SIG-M5 (cell line): ENCODE results near the gene LRRC17.

Experiments
- DNase-seq: peaks from one replicate; lab custom pipeline; 2025; lab: John Stamatoyannopoulos, UW

LRRC17 gene

GRCh38 chr7:102912742-102913141 is at the start of gene LRRC17:
TSS of gene LRRC17 (plus strand) at chr7:102913000. CDS start at chr7:102933914, 20,914 bp downstream.
- DNase-seq: no peak

- DNase-seq: no peak
Measured at GRCh38 chr7:102864958-102865357, 47.8 kb upstream of the LRRC17 start.

- no peak for DNase-seq
Measured at GRCh38 chr7:102866535-102867215, 46.1 kb upstream of the LRRC17 start.

- DNase-seq: no peak
Measured at GRCh38 chr7:102869195-102869594, 43.6 kb upstream of the LRRC17 start.

- no peak for DNase-seq
Measured at GRCh38 chr7:102872460-102872859, 40.3 kb upstream of the LRRC17 start.

- DNase-seq: no peak
Measured at GRCh38 chr7:102873470-102874165, 39.2 kb upstream of the LRRC17 start.

- DNase-seq: no peak
Measured at GRCh38 chr7:102874166-102874829, 38.5 kb upstream of the LRRC17 start.

- no peak for DNase-seq
Measured at GRCh38 chr7:102874966-102875365, 37.8 kb upstream of the LRRC17 start.

GRCh38 chr7:102875700-102876295 is 37.0 kb upstream of the LRRC17 start:
- peak; percentile 13 for DNase-seq

- no peak for DNase-seq
Measured at GRCh38 chr7:102883098-102883860, 29.5 kb upstream of the LRRC17 start.

- DNase-seq: no peak
Measured at GRCh38 chr7:102888561-102889233, 24.1 kb upstream of the LRRC17 start.

GRCh38 chr7:102889851-102890250 is 22.9 kb upstream of the LRRC17 start:
- no peak for DNase-seq

- DNase-seq: peak; percentile 32
Measured at GRCh38 chr7:102890292-102890970, 22.4 kb upstream of the LRRC17 start.

- DNase-seq: no peak
Measured at GRCh38 chr7:102890971-102891692, 21.7 kb upstream of the LRRC17 start.

GRCh38 chr7:102891693-102892261 is 21.0 kb upstream of the LRRC17 start:
- DNase-seq: no peak

- peak; percentile 18 for DNase-seq
Measured at GRCh38 chr7:102892631-102893278, 20.0 kb upstream of the LRRC17 start.

- no peak for DNase-seq
Measured at GRCh38 chr7:102895602-102896001, 17.2 kb upstream of the LRRC17 start.

- no peak for DNase-seq
Measured at GRCh38 chr7:102896585-102896984, 16.2 kb upstream of the LRRC17 start.

- no peak for DNase-seq
Measured at GRCh38 chr7:102897211-102897631, 15.6 kb upstream of the LRRC17 start.
